H1 (cell line): Measurements from ENCODE around the gene GRK6. TPM values are rescaled to one million over a fixed set of nuclear protein-coding genes. Genes with fewer than 3 reads are reported as not detected.

ENCODE experiments used
- BRCA1 ChIP-seq: IDR thresholded peaks from 2 replicates; pipeline ENCODE4 v1.6.1; 2012; ENCODE audit warnings: low read depth, low read length, improper control_type of control experiment
- CEBPB ChIP-seq: IDR thresholded peaks from 2 replicates; pipeline ENCODE4 v1.6.1; 2012; ENCODE audit warnings: low read depth, low read length
- CHD1 ChIP-seq: IDR thresholded peaks from 2 replicates; pipeline ENCODE4 v1.6.1; 2012; ENCODE audit warnings: low read depth, low read length, improper control_type of control experiment
- EGR1 ChIP-seq: IDR thresholded peaks from 2 replicates; pipeline ENCODE4 v1.6.1; 2011; ENCODE audit warnings: low read depth, low read length, borderline replicate concordance
- FOSL1 ChIP-seq: IDR thresholded peaks from 2 replicates; pipeline ENCODE4 v1.6.1; 2011; ENCODE audit warnings: mild to moderate bottlenecking, low read depth, low read length, moderate library complexity; ENCODE audit not compliant: insufficient read depth
- GABPA ChIP-seq: IDR thresholded peaks from 2 replicates; pipeline ENCODE4 v1.6.1; 2011; ENCODE audit warnings: mild to moderate bottlenecking, low read length, moderate library complexity, borderline replicate concordance; ENCODE audit not compliant: insufficient read depth
- HDAC6 ChIP-seq: IDR thresholded peaks from one replicate; pipeline ENCODE4 v1.7.1; 2012; ENCODE audit warnings: low read depth, mild to moderate bottlenecking, inconsistent platforms, low read length, moderate library complexity
- JUND ChIP-seq: IDR thresholded peaks from 2 replicates; pipeline ENCODE4 v1.6.1; 2011; ENCODE audit warnings: mild to moderate bottlenecking, improper control_type of control experiment, low read length
- RBBP5 ChIP-seq: IDR thresholded peaks from 2 replicates; pipeline ENCODE4 v1.7.1; 2012; ENCODE audit warnings: low read depth, mild to moderate bottlenecking, inconsistent platforms, low read length, moderate library complexity, borderline replicate concordance
- RFX5 ChIP-seq: IDR thresholded peaks from 2 replicates; pipeline ENCODE4 v1.6.1; 2011; ENCODE audit warnings: low read depth, low read length, improper control_type of control experiment, borderline replicate concordance
- RNF2 ChIP-seq: fragments of 200-900, 300-1000 bp; sonication (generic); IDR thresholded peaks from 2 replicates; pipeline ENCODE4 v1.7.1; 2016; ENCODE audit warnings: borderline replicate concordance, low read depth, mild to moderate bottlenecking, antibody characterized with exemption, low read length; ENCODE audit not compliant: poor library complexity, severe bottlenecking; ENCODE audit errors: missing control alignments
- SAP30 ChIP-seq: fragments of 300-600 bp; sonication (generic); IDR thresholded peaks from 2 replicates; pipeline ENCODE4 v1.7.1; 2012; ENCODE audit warnings: low read length, moderate library complexity, mild to moderate bottlenecking, inconsistent platforms; ENCODE audit not compliant: insufficient read depth, insufficient replicate concordance
- SIN3A ChIP-seq, 2 experiments: IDR thresholded peaks in 1 of 2; conservative IDR thresholded peaks in 1 of 2; 2 replicates each; pipeline ENCODE4 v1.6.1; 2011 to 2012; ENCODE audit warnings: low read length in 2 of 2, improper control_type of control experiment in 1 of 2, low read depth in 1 of 2, mild to moderate bottlenecking in 1 of 2
- SIRT6 ChIP-seq: IDR thresholded peaks from one replicate; pipeline ENCODE4 v1.7.1; 2012; ENCODE audit warnings: low read length, inconsistent platforms
- SIX5 ChIP-seq: IDR thresholded peaks from 2 replicates; pipeline ENCODE4 v1.6.1; 2011; ENCODE audit warnings: mild to moderate bottlenecking, low read depth, low read length
- SP2 ChIP-seq: IDR thresholded peaks from 2 replicates; pipeline ENCODE4 v1.6.1; 2012; ENCODE audit warnings: mild to moderate bottlenecking, low read length, inconsistent platforms
- SP4 ChIP-seq: IDR thresholded peaks from 2 replicates; pipeline ENCODE4 v1.6.1; 2012; ENCODE audit warnings: low read length, inconsistent platforms
- SUZ12 ChIP-seq: fragments of 200-600 bp; sonication (generic); IDR thresholded peaks from 2 replicates; pipeline ENCODE4 v1.6.1; 2012; ENCODE audit warnings: mild to moderate bottlenecking, inconsistent platforms, low read length, moderate library complexity, mixed read lengths
- TAF1 ChIP-seq: IDR thresholded peaks from 2 replicates; pipeline ENCODE4 v1.6.1; 2011; ENCODE audit warnings: mild to moderate bottlenecking, low read depth, low read length
- TAF7 ChIP-seq: optimal IDR thresholded peaks from 2 replicates; pipeline ENCODE3; 2011; ENCODE audit warnings: low read depth, mild to moderate bottlenecking, inconsistent platforms, low read length, moderate library complexity, borderline replicate concordance
- TCF12 ChIP-seq: IDR thresholded peaks from 2 replicates; pipeline ENCODE4 v1.6.1; 2011; ENCODE audit warnings: low read depth, mild to moderate bottlenecking, low read length
- polyA plus RNA-seq, 7 experiments: library from polyadenylated mRNA; depleted of rRNA in 3 of 7; stranded (reverse) in 5 of 7; unstranded in 2 of 7; fragments of >200 nt in 5 of 7; fragments of 200-250 nt in 2 of 7; gene quantifications; 1 replicate in 5 of 7; 2 replicates in 1 of 7; 4 replicates in 1 of 7; pipeline versions ENCODE4 v1.2.1 to v1.2.3, GENCODE V29; 2011 to 2013; ENCODE audit warnings: missing spikeins in 2 of 7, mixed read lengths in 2 of 7
- total RNA-seq: library from RNA; stranded (reverse); fragmentation: NEBNext Ultra II Directional; extraction: Animal tissue kit (Norgen Biotek cat#: 25700); gene quantifications from 2 replicates; pipeline ENCODE4 v1.2.1, GENCODE V29; 2021
- TF ChIP-seq, protein P1 (sequence below): IDR thresholded peaks from 2 replicates; pipeline ENCODE4 v1.6.1; 2012; ENCODE audit warnings: inconsistent platforms
- TF ChIP-seq, protein P2 (sequence below): IDR thresholded peaks from 2 replicates; pipeline ENCODE4 v1.6.1; 2012; ENCODE audit warnings: low read length, inconsistent platforms

The GRK6 gene
- total and polyA plus RNA-seq, 2 of the 8 experiments (the other 6 are each of a cell fraction or from before 2014, with no cell fraction given) = 31.8 to 57.8 TPM

DNA sequence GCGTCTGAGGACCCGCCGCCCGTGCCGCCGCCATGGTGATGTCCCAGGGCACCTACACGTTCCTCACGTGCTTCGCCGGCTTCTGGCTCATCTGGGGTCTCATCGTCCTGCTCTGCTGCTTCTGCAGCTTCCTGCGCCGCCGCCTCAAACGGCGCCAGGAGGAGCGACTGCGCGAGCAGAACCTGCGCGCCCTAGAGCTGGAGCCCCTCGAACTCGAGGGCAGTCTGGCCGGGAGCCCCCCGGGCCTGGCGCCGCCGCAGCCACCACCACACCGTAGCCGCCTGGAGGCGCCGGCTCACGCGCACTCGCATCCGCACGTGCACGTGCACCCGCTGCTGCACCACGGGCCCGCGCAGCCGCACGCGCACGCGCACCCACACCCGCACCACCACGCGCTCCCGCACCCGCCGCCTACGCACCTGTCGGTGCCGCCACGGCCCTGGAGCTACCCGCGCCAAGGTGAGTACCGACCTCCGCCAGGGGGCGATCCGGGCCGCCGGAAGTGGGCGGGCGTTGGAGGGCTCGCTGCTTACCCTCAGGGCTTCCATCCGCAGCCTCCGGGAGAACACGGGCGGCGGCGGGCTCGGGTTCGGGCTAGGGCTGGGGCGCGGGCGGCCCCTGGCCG is 28.7 kb downstream of the GRK6 start (continued):
- TF ChIP-seq EGR1 = peak; percentile 98
- peak; percentile 43 for TF ChIP-seq TAF1
- no peak for TF ChIP-seq HDAC6
- peak in 1 of 2 experiments; percentile 34; a peak in 1 of 4 replicates for TF ChIP-seq SIN3A (conservative IDR thresholded peaks at IDR 0.05 in 1 of 2, IDR thresholded peaks at IDR 0.05 in 1 of 2; ENCODE audit: low read depth in 1 of 2, low read length in 2 of 2)
- TF ChIP-seq SIRT6 = no peak
- TF ChIP-seq RNF2 = no peak
- TF ChIP-seq SIX5 = no peak
- no peak for TF ChIP-seq CHD1
- TF ChIP-seq RFX5 = no peak
- peak; percentile 68; the same call in 1 of the 2 replicates for TF ChIP-seq SP4
- no peak for TF ChIP-seq FOSL1
- TF ChIP-seq TAF7 = peak; percentile 68
- 0 out of 2 replicates have a peak, but pooled peaks have one; percentile 27 for TF ChIP-seq JUND
- TF ChIP-seq, protein P1, sequence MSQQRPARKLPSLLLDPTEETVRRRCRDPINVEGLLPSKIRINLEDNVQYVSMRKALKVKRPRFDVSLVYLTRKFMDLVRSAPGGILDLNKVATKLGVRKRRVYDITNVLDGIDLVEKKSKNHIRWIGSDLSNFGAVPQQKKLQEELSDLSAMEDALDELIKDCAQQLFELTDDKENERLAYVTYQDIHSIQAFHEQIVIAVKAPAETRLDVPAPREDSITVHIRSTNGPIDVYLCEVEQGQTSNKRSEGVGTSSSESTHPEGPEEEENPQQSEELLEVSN = peak; percentile 56
- TF ChIP-seq SUZ12 = no peak
- TF ChIP-seq CEBPB = no peak
- TF ChIP-seq RBBP5 = no peak
- TF ChIP-seq SAP30 = no peak
- no peak for TF ChIP-seq BRCA1
- TF ChIP-seq GABPA = peak; percentile 71; the same call in 1 of the 2 replicates
- TF ChIP-seq TCF12 = no peak; the same call in 1 of the 2 replicates
- TF ChIP-seq, protein P2, sequence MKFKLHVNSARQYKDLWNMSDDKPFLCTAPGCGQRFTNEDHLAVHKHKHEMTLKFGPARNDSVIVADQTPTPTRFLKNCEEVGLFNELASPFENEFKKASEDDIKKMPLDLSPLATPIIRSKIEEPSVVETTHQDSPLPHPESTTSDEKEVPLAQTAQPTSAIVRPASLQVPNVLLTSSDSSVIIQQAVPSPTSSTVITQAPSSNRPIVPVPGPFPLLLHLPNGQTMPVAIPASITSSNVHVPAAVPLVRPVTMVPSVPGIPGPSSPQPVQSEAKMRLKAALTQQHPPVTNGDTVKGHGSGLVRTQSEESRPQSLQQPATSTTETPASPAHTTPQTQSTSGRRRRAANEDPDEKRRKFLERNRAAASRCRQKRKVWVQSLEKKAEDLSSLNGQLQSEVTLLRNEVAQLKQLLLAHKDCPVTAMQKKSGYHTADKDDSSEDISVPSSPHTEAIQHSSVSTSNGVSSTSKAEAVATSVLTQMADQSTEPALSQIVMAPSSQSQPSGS = no peak
- TF ChIP-seq SP2 = no peak
